ENCODE data around the gene SUFU.

DNA sequence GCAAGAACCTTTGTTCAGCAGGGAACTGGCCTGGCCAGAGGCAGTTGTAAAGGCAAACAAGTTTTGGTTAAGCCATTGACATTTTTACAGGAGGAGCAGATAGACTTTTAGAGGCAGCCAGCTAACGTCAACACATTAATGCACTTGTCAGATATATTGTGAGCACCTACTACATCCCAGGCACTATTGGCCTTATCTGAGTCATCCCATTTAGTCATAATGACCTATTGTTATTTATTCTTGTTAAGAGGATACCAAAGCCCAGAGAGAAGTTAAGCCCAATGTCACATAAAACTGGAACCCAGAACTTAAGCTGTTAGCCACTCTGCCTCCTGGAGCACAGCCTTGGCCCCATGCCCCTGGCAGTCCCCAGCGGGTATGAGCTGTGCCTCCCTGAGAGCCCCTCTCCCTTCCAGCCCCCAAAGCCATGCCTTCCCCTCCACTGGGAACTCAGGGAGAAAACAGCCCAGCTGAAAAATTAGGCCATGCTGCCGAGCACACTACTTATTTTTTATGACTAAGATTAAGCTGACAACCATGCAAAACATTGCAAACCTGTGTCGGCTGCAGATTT is 107.8 kb downstream of the SUFU start:
- TF ChIP-seq, protein P1, sequence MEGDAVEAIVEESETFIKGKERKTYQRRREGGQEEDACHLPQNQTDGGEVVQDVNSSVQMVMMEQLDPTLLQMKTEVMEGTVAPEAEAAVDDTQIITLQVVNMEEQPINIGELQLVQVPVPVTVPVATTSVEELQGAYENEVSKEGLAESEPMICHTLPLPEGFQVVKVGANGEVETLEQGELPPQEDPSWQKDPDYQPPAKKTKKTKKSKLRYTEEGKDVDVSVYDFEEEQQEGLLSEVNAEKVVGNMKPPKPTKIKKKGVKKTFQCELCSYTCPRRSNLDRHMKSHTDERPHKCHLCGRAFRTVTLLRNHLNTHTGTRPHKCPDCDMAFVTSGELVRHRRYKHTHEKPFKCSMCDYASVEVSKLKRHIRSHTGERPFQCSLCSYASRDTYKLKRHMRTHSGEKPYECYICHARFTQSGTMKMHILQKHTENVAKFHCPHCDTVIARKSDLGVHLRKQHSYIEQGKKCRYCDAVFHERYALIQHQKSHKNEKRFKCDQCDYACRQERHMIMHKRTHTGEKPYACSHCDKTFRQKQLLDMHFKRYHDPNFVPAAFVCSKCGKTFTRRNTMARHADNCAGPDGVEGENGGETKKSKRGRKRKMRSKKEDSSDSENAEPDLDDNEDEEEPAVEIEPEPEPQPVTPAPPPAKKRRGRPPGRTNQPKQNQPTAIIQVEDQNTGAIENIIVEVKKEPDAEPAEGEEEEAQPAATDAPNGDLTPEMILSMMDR (IDR thresholded peaks at IDR 0.05): no peak
- no peak for TF ChIP-seq POLR2A (IDR thresholded peaks at IDR 0.05)

Measured in esophagus squamous epithelium (tissue), 4 donors.